Measurements from ENCODE around the gene MYO1E. TPM values are rescaled to one million over a fixed set of nuclear protein-coding genes. Genes with fewer than 3 reads are reported as not detected.
"Not testable (repeated sequence)": the region's sequence is repeated elsewhere in the genome, so short reads cannot be mapped to it uniquely, and the experiment has no call there.

The MYO1E gene
- total RNA-seq, 2 donors from 2014 or later, result 66.3 to 92.0 TPM

- TF ChIP-seq, protein P1, sequence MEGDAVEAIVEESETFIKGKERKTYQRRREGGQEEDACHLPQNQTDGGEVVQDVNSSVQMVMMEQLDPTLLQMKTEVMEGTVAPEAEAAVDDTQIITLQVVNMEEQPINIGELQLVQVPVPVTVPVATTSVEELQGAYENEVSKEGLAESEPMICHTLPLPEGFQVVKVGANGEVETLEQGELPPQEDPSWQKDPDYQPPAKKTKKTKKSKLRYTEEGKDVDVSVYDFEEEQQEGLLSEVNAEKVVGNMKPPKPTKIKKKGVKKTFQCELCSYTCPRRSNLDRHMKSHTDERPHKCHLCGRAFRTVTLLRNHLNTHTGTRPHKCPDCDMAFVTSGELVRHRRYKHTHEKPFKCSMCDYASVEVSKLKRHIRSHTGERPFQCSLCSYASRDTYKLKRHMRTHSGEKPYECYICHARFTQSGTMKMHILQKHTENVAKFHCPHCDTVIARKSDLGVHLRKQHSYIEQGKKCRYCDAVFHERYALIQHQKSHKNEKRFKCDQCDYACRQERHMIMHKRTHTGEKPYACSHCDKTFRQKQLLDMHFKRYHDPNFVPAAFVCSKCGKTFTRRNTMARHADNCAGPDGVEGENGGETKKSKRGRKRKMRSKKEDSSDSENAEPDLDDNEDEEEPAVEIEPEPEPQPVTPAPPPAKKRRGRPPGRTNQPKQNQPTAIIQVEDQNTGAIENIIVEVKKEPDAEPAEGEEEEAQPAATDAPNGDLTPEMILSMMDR (IDR thresholded peaks at IDR 0.05), result no peak
- TF ChIP-seq POLR2A (IDR thresholded peaks at IDR 0.05), result no peak
- TF ChIP-seq POLR2AphosphoS5 (IDR thresholded peaks at IDR 0.05), result no peak
- H3K4me3 ChIP-seq, result no peak overlapping the region
- no peak overlapping the region for H3K27ac ChIP-seq
- intact Hi-C loops (cut with DNase I), result no loop called here
- no peaks in the 10 kb centered on the region for H3K36me3 ChIP-seq
- H3K9me3 ChIP-seq, result no peaks in the 10 kb centered on the region
- no peak for DNase-seq (ENCODE audit: low spot score)
- H3K27me3 ChIP-seq (replicated peaks; ENCODE audit: insufficient read depth), result no peaks in the 10 kb centered on the region
- WGBS, result 67% methylated on average over 3 of the region's 3 CpGs
- H3K4me1 ChIP-seq (replicated peaks), result no peaks in the 10 kb centered on the region
Measured at GRCh38 chr15:59388670-59389069, 16.0 kb upstream of the MYO1E start.

DNA sequence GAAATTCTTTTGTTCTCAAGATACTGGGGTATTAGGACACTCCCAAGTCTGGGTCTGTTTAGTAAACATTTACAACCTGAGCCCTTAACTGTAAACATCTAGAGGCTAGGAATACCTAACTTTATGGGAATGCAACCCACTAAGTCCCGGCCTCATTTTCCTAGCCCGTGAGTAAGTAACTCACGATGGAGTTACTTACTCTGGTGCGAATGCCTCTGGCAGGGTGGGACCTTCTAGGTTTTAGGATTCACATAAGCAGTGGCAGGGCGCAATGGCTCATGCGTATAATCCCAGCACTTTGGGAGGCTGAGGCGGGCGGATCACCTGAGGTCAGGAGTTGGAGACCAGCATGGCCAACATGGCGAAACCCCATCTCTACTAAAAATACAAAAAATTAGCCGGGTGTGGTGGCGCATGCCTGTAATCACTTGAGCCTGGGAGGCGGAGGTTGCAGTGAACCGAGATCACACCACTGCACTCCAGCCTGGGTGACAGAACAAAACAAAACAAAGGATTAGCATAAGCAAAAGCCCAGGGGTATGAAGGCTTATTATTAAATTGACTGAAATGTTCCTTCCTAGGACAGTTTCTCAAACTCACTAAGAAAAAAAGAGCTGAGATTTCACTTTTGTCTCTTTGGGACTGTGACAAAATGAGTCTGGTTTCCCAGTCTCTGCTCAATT, 14.7 kb upstream of the MYO1E start:
- H3K27ac ChIP-seq; H3K9me3 ChIP-seq; H3K27me3 ChIP-seq (replicated peaks; ENCODE audit: insufficient read depth); H3K36me3 ChIP-seq; H3K4me3 ChIP-seq; DNase-seq (ENCODE audit: low spot score); intact Hi-C loops (cut with DNase I); H3K4me1 ChIP-seq (replicated peaks): not testable (repeated sequence)
- WGBS, result 93% methylated on average over 13 of the region's 13 CpGs

DNA sequence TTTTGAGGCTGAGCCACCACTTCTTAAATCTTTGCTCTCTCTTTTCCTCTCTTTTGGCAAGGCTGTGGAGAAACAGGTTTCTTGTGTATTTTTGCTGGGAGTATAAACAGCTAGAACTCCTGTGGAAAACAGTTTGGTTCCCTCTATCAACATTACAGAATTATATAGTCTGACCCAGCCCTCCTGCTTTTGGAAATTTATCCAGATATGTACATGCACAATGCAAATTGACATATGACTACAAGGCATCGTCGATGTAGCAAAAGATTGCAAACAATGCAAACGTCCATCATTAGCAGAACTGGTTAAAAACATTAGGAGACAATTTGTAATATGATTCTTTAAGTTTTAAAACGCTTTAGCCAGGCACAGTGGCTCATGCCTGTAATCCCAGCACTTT, 12.5 kb upstream of the MYO1E start:
- TF ChIP-seq, protein P1 (IDR thresholded peaks at IDR 0.05), result no peak
- TF ChIP-seq POLR2A (IDR thresholded peaks at IDR 0.05) (no peak), POLR2AphosphoS5 (IDR thresholded peaks at IDR 0.05) (no peak)
- Histone ChIP-seq H3K36me3 (no peaks in the 10 kb centered on the region), H3K27ac (no peak overlapping the region), H3K27me3 (replicated peaks; ENCODE audit: insufficient read depth) (no peaks in the 10 kb centered on the region), H3K9me3 (no peaks in the 10 kb centered on the region), H3K4me1 (replicated peaks) (no peaks in the 10 kb centered on the region), H3K4me3 (no peak overlapping the region)
- WGBS, result 64% methylated on average over 4 of the region's 4 CpGs
- intact Hi-C loops (cut with DNase I), result no loop called here
- no peak for DNase-seq (ENCODE audit: low spot score)

GRCh38 chr15:59384507-59384906, 11.8 kb upstream of the MYO1E start:
- Histone ChIP-seq H3K4me1 (replicated peaks) (no peaks in the 10 kb centered on the region), H3K27me3 (replicated peaks; ENCODE audit: insufficient read depth) (no peaks in the 10 kb centered on the region), H3K27ac (no peak overlapping the region), H3K36me3 (no peaks in the 10 kb centered on the region), H3K4me3 (no peak overlapping the region), H3K9me3 (no peaks in the 10 kb centered on the region)
- intact Hi-C loops (cut with DNase I), result no loop called here
- TF ChIP-seq, protein P1 (IDR thresholded peaks at IDR 0.05), result no peak
- TF ChIP-seq POLR2AphosphoS5 (IDR thresholded peaks at IDR 0.05) (no peak), POLR2A (IDR thresholded peaks at IDR 0.05) (no peak)
- WGBS, result 97% methylated on average over 3 of the region's 3 CpGs
- DNase-seq (ENCODE audit: low spot score), result no peak

DNA sequence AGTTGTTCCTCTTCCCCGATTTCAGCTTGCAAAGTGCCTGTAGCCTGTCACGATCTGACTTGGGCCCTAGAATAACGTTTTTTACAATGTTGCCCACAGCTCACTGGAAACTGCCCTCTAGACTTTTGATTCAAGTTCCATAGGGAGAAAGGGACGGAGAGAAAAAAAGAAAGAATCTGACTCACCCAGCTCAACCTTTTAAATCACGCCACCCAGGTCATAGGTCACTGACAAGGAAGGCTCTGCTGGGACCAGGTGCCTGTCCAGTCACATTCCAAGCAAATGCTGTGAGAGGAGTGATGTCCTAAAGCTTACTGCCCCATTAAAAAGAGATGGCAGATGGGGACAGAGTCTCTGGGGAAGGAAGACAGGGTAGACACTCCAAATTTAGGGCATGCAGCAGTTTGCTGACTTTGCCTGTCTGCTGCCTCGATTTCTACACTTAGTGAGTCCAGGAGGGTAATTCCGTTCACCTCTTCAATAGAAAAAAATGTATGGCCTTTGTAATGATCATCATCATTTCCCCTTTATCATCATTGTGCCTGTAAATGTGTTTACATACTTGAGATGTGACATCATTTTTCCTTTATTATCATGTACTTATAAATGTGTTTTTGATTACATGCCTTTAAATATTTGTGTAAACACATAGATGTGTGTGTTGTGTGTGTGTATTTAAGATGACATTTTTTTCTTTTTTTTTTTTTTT, 8.4 kb upstream of the MYO1E start:
- DNase-seq (ENCODE audit: low spot score), result no peak
- Histone ChIP-seq H3K9me3 (no peaks in the 10 kb centered on the region), H3K4me1 (replicated peaks) (no peaks in the 10 kb centered on the region), H3K27me3 (replicated peaks; ENCODE audit: insufficient read depth) (no peaks in the 10 kb centered on the region), H3K36me3 (no peaks in the 10 kb centered on the region), H3K27ac (no peak overlapping the region), H3K4me3 (no peak overlapping the region)
- intact Hi-C loops (cut with DNase I), result no loop called here
- WGBS, result 57% methylated on average over 7 of the region's 7 CpGs
- no peak for TF ChIP-seq POLR2AphosphoS5 (IDR thresholded peaks at IDR 0.05)
- TF ChIP-seq, protein P1 (IDR thresholded peaks at IDR 0.05), result no peak
- no peak for TF ChIP-seq POLR2A (IDR thresholded peaks at IDR 0.05)

All from prostate gland (tissue), 2 donors.